HUES48 (cell line): ENCODE data around the gene FBXO34.

Experiments
- H3K27ac ChIP-seq: one replicate; pipeline ENCODE4 v1.7.0; 2013; ENCODE audit warnings: low read depth, low read length, inconsistent platforms
- H3K27me3 ChIP-seq: 2 replicates; pipeline ENCODE4 v1.6.1; 2013; ENCODE audit warnings: mild to moderate bottlenecking, low read length; ENCODE audit not compliant: control insufficient read depth, insufficient read depth
- H3K36me3 ChIP-seq: 2 replicates; pipeline ENCODE4 v1.6.1; 2013; ENCODE audit warnings: low read length; ENCODE audit not compliant: control insufficient read depth, insufficient read depth
- H3K4me1 ChIP-seq: 2 replicates; pipeline ENCODE4 v1.6.1; 2013; ENCODE audit warnings: mild to moderate bottlenecking, low read length; ENCODE audit not compliant: control insufficient read depth, insufficient read depth
- H3K4me3 ChIP-seq: 2 replicates; pipeline ENCODE4 v1.5.1; 2013; ENCODE audit warnings: mild to moderate bottlenecking, low read depth, low read length
- H3K9ac ChIP-seq: 2 replicates; pipeline ENCODE4 v1.6.1; 2013; ENCODE audit warnings: mild to moderate bottlenecking, low read depth, low read length, moderate library complexity
- H3K9me3 ChIP-seq: 2 replicates; pipeline ENCODE4 v1.6.1; 2013; ENCODE audit warnings: low read length; ENCODE audit not compliant: control insufficient read depth, insufficient read depth

Gene FBXO34

DNA sequence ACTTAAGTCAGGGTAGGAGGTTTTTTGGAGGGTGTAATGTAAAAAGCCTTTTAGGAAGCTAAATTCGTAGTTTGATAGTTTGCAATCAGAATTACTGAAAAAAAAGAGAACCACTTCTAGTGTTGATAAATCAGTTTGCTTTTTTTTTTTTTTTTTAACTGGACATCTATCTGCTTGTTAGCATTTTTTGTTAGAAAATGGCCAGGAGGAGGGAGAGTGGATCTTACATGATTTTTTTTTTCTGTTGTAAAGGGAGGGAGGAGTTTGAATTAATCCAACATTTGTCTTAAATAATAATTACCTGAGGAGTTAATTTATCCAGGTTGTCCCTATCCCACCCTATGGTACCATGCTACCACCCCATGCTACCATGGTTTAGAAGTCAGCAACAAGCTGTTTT is 1.2 kb downstream of the FBXO34 start:
- Histone ChIP-seq H3K27ac (no peak overlapping the region), H3K27me3 (no peaks in the 10 kb centered on the region; the same call in 1 of the 2 replicates), H3K9ac (peak overlapping the region; percentile 86), H3K4me3 (peak overlapping the region; percentile 90), H3K36me3 (no peaks in the 10 kb centered on the region), H3K9me3 (no peaks in the 10 kb centered on the region), H3K4me1 (peaks cover 14% of the 10 kb centered on the region; the same call in 1 of the 2 replicates)

GRCh38 chr14:55272922-55273321 is 1.7 kb downstream of the FBXO34 start:
- no peaks in the 10 kb centered on the region for H3K9me3 ChIP-seq
- no peaks in the 10 kb centered on the region; the same call in 1 of the 2 replicates for H3K27me3 ChIP-seq
- peak overlapping the region; percentile 90 for H3K4me3 ChIP-seq
- H3K36me3 ChIP-seq = no peaks in the 10 kb centered on the region
- H3K4me1 ChIP-seq = peaks cover 14% of the 10 kb centered on the region; the same call in 1 of the 2 replicates
- no peak overlapping the region for H3K27ac ChIP-seq
- H3K9ac ChIP-seq = no peak overlapping the region

GRCh38 chr14:55274146-55274545 is 2.9 kb downstream of the FBXO34 start:
- peaks cover 14% of the 10 kb centered on the region; the same call in 1 of the 2 replicates for H3K4me1 ChIP-seq

DNA sequence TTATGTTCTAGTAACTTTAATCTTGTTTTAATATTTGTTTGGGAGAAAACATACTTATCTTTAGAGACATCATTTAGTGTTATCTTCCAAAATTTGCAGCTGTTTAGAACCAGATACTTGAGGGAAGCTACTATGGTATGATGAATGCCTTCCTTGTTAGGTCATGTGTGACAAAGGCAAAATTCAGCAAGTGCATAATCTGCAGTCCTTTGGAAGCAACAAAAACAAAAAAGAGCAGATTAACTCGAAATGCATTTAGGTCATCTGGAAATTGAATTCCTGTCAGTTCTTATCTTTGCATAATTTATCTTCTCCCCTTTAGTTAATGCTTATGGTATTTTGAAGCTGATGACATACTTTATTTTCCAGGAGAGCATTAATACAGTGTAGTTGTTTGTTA is 3.5 kb downstream of the FBXO34 start:
- Histone ChIP-seq H3K4me1 (peaks cover 14% of the 10 kb centered on the region; the same call in 1 of the 2 replicates), H3K27ac (no peak overlapping the region), H3K27me3 (no peaks in the 10 kb centered on the region; the same call in 1 of the 2 replicates), H3K36me3 (no peaks in the 10 kb centered on the region), H3K9ac (no peak overlapping the region), H3K4me3 (no peak overlapping the region), H3K9me3 (no peaks in the 10 kb centered on the region)

More at GRCh38 chr14:55274146-55274545, 2.9 kb downstream of the FBXO34 start:
- Histone ChIP-seq H3K9ac (no peak overlapping the region), H3K27ac (no peak overlapping the region), H3K27me3 (no peaks in the 10 kb centered on the region; the same call in 1 of the 2 replicates), H3K4me3 (no peak overlapping the region), H3K36me3 (no peaks in the 10 kb centered on the region), H3K9me3 (no peaks in the 10 kb centered on the region)

GRCh38 chr14:55276736-55277135 is 5.5 kb downstream of the FBXO34 start:
- Histone ChIP-seq H3K27me3 (no peaks in the 10 kb centered on the region; the same call in 1 of the 2 replicates), H3K27ac (no peak overlapping the region), H3K4me3 (no peak overlapping the region), H3K9ac (no peak overlapping the region), H3K4me1 (peaks cover 11% of the 10 kb centered on the region; the same call in 1 of the 2 replicates), H3K9me3 (no peaks in the 10 kb centered on the region), H3K36me3 (no peaks in the 10 kb centered on the region)

DNA sequence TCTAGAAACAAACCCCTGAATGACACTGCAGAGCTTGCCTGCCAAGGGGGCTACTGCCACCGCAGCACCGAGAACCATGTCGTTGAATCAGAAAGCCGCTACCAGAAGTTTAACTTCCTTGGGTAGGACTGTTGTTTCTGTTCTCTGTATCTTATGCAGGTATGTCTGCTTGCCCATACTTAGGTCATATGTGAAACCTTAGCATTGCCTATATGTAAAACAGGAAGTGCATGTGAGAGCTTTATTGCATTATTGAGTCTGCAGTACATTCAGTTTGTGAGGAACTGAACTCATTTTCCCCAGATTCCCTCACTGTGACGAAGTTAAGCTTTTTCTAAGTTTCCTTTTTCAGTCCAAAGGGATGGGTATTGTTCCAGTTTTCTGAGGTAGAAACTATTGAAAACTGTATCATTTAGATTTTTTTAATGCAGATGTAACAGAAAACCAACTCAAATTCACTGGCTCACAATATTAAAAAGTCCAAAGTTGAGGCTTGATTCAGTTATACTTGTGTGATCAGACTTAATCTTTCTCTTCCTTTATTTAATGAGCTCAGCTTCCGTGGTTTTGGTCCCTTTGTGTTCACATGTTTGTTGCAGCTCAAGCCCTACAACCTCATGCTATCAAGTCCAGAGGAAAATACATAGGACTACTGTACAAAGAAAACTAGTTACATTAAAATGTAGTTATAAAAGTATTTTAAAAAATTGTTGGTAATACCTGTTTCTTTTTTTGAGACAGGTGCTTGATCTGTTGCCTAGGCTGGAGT is 6.9 kb downstream of the FBXO34 start:
- Histone ChIP-seq H3K36me3 (no peaks in the 10 kb centered on the region), H3K4me1 (peaks cover under 1% of the 10 kb centered on the region; the same call in 1 of the 2 replicates), H3K27me3 (no peaks in the 10 kb centered on the region), H3K9ac (no peak overlapping the region), H3K4me3 (no peak overlapping the region), H3K27ac (no peak overlapping the region), H3K9me3 (no peaks in the 10 kb centered on the region)

GRCh38 chr14:55279384-55279783 is 8.2 kb downstream of the FBXO34 start:
- Histone ChIP-seq H3K4me1 (no peaks in the 10 kb centered on the region; the same call in 1 of the 2 replicates), H3K27me3 (no peaks in the 10 kb centered on the region), H3K27ac (no peak overlapping the region), H3K4me3 (no peak overlapping the region), H3K36me3 (no peaks in the 10 kb centered on the region), H3K9ac (no peak overlapping the region), H3K9me3 (no peaks in the 10 kb centered on the region)

- Histone ChIP-seq H3K9ac (no peak overlapping the region), H3K27me3 (no peaks in the 10 kb centered on the region), H3K4me1 (no peaks in the 10 kb centered on the region; the same call in 1 of the 2 replicates), H3K9me3 (no peaks in the 10 kb centered on the region), H3K27ac (no peak overlapping the region), H3K4me3 (no peak overlapping the region), H3K36me3 (no peaks in the 10 kb centered on the region)
Measured at GRCh38 chr14:55281316-55281839, 10.2 kb downstream of the FBXO34 start.

DNA sequence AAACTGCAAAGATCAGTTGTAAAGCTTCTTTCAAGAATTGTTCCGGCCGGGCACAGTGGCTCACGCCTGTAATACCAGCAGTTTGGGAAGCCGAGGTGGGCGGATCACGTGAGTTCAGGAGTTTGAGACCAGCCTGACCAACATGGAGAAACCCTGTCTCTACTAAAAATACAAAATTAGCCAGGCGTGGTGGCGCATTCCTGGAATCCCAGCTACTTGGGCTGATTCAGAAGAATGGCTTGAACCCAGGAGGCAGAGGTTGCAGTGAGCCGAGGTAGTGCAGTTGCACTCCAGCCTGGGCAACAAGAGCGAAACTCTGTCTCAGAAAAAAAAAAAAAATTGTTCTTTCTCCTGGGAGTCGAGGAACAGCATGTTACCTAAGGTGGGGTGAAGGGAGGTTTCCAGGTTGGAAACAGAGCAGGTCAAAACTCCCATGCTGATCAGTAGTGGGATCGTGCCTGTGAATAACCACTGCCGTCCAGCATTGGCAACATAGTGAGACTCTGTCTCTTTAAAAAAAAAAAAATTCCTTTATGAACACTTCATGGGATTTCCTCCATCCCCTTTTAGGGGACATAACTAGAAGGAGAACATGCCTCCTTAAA is 13.9 kb downstream of the FBXO34 start:
- no peak overlapping the region for H3K9ac ChIP-seq
- no peaks in the 10 kb centered on the region for H3K27me3 ChIP-seq
- H3K4me1 ChIP-seq = no peaks in the 10 kb centered on the region
- H3K9me3 ChIP-seq = no peaks in the 10 kb centered on the region
- no peaks in the 10 kb centered on the region for H3K36me3 ChIP-seq
- no peak overlapping the region for H3K27ac ChIP-seq
- H3K4me3 ChIP-seq = no peak overlapping the region

GRCh38 chr14:55288439-55288838 is 17.2 kb downstream of the FBXO34 start:
- no peaks in the 10 kb centered on the region for H3K36me3 ChIP-seq
- no peak overlapping the region for H3K27ac ChIP-seq
- no peaks in the 10 kb centered on the region for H3K4me1 ChIP-seq
- no peaks in the 10 kb centered on the region for H3K9me3 ChIP-seq
- H3K9ac ChIP-seq = no peak overlapping the region
- no peak overlapping the region for H3K4me3 ChIP-seq
- H3K27me3 ChIP-seq = no peaks in the 10 kb centered on the region
